HepG2 (cell line): Measurements from ENCODE around the gene UBE2O. TPM values are rescaled to one million over a fixed set of nuclear protein-coding genes. Genes with fewer than 3 reads are reported as not detected.

ENCODE experiments used
- MIER2 ChIP-seq: IDR thresholded peaks from 2 replicates; pipeline ENCODE4 v1.6.1; 2016; ENCODE audit warnings: missing biosample characterization, missing genetic modification reagents
- SP2 ChIP-seq: sonication (generic); formaldehyde crosslinking; IDR thresholded peaks from 2 replicates; pipeline ENCODE4 v1.5.1; 2020; ENCODE audit warnings: mild to moderate bottlenecking, missing genetic modification reagents
- STAT5B ChIP-seq: sonication (generic); formaldehyde crosslinking; IDR thresholded peaks from 2 replicates; pipeline ENCODE4 v1.4.0; 2020; ENCODE audit warnings: missing genetic modification reagents
- TCF7 ChIP-seq: sonication (generic); IDR thresholded peaks from 2 replicates; pipeline ENCODE4 v1.6.1; 2016; ENCODE audit warnings: antibody characterized with exemption, low read depth
- ZNF446 ChIP-seq: sonication (generic); formaldehyde crosslinking; IDR thresholded peaks from 2 replicates; pipeline ENCODE4 v1.5.0; 2020; ENCODE audit warnings: mild to moderate bottlenecking, missing genetic modification reagents
- ZSCAN21 ChIP-seq: sonication (generic); formaldehyde crosslinking; IDR thresholded peaks from 2 replicates; pipeline ENCODE4 v1.8.0; 2022; ENCODE audit warnings: mild to moderate bottlenecking, missing genetic modification reagents, moderate library complexity, borderline replicate concordance
- ZSCAN30 ChIP-seq: sonication (generic); formaldehyde crosslinking; IDR thresholded peaks from 2 replicates; pipeline ENCODE4 v1.5.0; 2020; ENCODE audit warnings: mild to moderate bottlenecking, missing genetic modification reagents
- polyA plus RNA-seq, 8 experiments: library from polyadenylated mRNA; depleted of rRNA in 3 of 8; stranded (reverse) in 7 of 8; unstranded in 1 of 8; fragments of >200 nt; fragmentation: Illumina TruSeq in 4 of 8; extraction: Trizol in 4 of 8; gene quantifications; 2 replicates each; pipeline versions ENCODE4 v1.2.1 to v1.2.3, GENCODE V29; 2011 to 2016; ENCODE audit warnings: low read depth in 4 of 8, missing spikeins in 1 of 8, mixed read lengths in 1 of 8; ENCODE audit not compliant: insufficient read depth in 1 of 8
- total RNA-seq, 5 experiments: library from RNA; depleted of rRNA; stranded (reverse); fragments of >200 nt; fragmentation: Illumina TruSeq; extraction: Trizol; gene quantifications; 2 replicates each; pipeline ENCODE4 v1.2.3, GENCODE V29; 2016; ENCODE audit warnings: low read depth in 1 of 5
- TF ChIP-seq, protein P1 (sequence below): sonication (generic); formaldehyde crosslinking; IDR thresholded peaks from one replicate; pipeline ENCODE4 v1.5.1; 2020; ENCODE audit warnings: mild to moderate bottlenecking, missing genetic modification reagents; ENCODE audit errors: not compliant biosample characterization
- TF ChIP-seq, protein P2 (sequence below): sonication (generic); formaldehyde crosslinking; IDR thresholded peaks from 2 replicates; pipeline ENCODE4 v1.8.1; 2023; ENCODE audit warnings: mild to moderate bottlenecking, missing genetic modification reagents, borderline replicate concordance
- TF ChIP-seq, protein P3 (sequence below): sonication (generic); formaldehyde crosslinking; conservative IDR thresholded peaks from 2 replicates; pipeline ENCODE4 v1.8.0; 2022; ENCODE audit warnings: mild to moderate bottlenecking, moderate library complexity, missing genetic modification reagents
- TF ChIP-seq, protein P4 (sequence below): sonication (generic); formaldehyde crosslinking; IDR thresholded peaks from 2 replicates; pipeline ENCODE4 v1.5.0; 2020; ENCODE audit warnings: mild to moderate bottlenecking, missing genetic modification reagents
- TF ChIP-seq, protein P5 (sequence below): sonication (generic); formaldehyde crosslinking; IDR thresholded peaks from 2 replicates; pipeline ENCODE4 v1.4.0; 2020; ENCODE audit warnings: mild to moderate bottlenecking, missing genetic modification reagents
- TF ChIP-seq, protein P6 (sequence below): sonication (generic); formaldehyde crosslinking; IDR thresholded peaks from 2 replicates; pipeline ENCODE4 v1.8.0; 2022; ENCODE audit warnings: low read depth, missing genetic modification reagents

Gene UBE2O
- total and polyA plus RNA-seq, 2 of the 13 experiments (the other 11 are each of a cell fraction or from before 2014, with no cell fraction given): 21.5 to 23.5 TPM

DNA sequence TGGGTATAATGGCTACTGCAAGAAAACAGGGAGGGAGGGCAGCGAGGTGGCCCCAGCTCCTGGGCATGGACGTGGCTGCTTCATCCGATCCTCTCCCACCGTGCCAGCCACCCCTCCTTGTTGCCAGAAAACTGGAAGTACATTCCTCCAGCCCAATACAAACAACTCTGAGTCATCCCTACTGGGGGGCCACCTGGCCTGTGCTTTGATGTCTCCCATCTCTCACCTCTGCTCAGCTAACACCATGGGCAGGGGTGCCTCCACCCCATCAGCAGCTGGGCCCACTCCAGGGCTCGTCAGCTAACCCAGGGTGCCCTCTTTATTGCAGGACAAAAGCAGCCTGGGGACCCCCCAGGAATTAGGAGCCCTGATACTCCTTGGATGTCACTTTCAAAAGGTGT, 46.3 kb upstream of the UBE2O start (continued):
- TF ChIP-seq, protein P1, sequence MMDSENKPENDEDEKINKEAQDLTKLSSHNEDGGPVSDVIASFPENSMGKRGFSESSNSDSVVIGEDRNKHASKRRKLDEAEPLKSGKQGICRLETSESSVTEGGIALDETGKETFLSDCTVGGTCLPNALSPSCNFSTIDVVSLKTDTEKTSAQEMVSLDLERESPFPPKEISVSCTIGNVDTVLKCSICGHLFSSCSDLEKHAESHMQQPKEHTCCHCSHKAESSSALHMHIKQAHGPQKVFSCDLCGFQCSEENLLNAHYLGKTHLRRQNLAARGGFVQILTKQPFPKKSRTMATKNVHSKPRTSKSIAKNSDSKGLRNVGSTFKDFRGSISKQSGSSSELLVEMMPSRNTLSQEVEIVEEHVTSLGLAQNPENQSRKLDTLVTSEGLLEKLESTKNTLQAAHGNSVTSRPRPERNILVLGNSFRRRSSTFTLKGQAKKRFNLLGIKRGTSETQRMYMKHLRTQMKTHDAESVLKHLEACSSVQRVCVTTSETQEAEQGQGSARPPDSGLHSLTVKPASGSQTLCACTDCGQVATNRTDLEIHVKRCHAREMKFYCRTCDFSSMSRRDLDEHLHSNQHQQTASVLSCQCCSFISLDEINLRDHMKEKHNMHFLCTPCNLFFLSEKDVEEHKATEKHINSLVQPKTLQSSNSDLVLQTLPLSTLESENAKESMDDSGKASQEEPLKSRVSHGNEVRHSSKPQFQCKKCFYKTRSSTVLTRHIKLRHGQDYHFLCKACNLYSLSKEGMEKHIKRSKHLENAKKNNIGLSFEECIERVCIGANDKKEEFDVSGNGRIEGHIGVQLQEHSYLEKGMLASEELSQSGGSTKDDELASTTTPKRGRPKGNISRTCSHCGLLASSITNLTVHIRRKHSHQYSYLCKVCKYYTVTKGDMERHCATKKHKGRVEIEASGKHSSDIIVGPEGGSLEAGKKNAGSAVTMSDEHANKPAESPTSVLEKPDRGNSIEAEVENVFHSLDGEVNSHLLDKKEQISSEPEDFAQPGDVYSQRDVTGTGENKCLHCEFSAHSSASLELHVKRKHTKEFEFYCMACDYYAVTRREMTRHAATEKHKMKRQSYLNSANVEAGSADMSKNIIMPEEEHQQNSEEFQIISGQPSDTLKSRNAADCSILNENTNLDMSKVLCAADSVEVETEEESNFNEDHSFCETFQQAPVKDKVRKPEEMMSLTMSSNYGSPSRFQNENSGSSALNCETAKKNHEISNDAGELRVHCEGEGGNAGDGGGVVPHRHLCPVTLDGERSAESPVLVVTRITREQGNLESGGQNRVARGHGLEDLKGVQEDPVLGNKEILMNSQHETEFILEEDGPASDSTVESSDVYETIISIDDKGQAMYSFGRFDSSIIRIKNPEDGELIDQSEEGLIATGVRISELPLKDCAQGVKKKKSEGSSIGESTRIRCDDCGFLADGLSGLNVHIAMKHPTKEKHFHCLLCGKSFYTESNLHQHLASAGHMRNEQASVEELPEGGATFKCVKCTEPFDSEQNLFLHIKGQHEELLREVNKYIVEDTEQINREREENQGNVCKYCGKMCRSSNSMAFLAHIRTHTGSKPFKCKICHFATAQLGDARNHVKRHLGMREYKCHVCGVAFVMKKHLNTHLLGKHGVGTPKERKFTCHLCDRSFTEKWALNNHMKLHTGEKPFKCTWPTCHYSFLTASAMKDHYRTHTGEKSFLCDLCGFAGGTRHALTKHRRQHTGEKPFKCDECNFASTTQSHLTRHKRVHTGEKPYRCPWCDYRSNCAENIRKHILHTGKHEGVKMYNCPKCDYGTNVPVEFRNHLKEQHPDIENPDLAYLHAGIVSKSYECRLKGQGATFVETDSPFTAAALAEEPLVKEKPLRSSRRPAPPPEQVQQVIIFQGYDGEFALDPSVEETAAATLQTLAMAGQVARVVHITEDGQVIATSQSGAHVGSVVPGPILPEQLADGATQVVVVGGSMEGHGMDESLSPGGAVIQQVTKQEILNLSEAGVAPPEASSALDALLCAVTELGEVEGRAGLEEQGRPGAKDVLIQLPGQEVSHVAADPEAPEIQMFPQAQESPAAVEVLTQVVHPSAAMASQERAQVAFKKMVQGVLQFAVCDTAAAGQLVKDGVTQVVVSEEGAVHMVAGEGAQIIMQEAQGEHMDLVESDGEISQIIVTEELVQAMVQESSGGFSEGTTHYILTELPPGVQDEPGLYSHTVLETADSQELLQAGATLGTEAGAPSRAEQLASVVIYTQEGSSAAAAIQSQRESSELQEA (CRISPR knock-in tag): no peak
- TF ChIP-seq, protein P2, sequence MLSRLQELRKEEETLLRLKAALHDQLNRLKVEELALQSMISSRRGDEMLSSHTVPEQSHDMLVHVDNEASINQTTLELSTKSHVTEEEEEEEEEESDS (CRISPR knock-in tag): no peak
- TF ChIP-seq SP2 (no peak), ZNF446 (CRISPR knock-in tag) (no peak), ZSCAN21 (CRISPR knock-in tag) (0 out of 2 replicates have a peak, but pooled peaks have one; percentile 6), STAT5B (CRISPR knock-in tag) (no peak), MIER2 (CRISPR knock-in tag) (no peak; the same call in 1 of the 2 replicates), ZSCAN30 (CRISPR knock-in tag) (no peak), TCF7 (peak; percentile 98)
- TF ChIP-seq, protein P3, sequence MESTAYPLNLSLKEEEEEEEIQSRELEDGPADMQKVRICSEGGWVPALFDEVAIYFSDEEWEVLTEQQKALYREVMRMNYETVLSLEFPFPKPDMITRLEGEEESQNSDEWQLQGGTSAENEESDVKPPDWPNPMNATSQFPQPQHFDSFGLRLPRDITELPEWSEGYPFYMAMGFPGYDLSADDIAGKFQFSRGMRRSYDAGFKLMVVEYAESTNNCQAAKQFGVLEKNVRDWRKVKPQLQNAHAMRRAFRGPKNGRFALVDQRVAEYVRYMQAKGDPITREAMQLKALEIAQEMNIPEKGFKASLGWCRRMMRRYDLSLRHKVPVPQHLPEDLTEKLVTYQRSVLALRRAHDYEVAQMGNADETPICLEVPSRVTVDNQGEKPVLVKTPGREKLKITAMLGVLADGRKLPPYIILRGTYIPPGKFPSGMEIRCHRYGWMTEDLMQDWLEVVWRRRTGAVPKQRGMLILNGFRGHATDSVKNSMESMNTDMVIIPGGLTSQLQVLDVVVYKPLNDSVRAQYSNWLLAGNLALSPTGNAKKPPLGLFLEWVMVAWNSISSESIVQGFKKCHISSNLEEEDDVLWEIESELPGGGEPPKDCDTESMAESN (CRISPR knock-in tag): peak; percentile 90
- TF ChIP-seq, protein P4, sequence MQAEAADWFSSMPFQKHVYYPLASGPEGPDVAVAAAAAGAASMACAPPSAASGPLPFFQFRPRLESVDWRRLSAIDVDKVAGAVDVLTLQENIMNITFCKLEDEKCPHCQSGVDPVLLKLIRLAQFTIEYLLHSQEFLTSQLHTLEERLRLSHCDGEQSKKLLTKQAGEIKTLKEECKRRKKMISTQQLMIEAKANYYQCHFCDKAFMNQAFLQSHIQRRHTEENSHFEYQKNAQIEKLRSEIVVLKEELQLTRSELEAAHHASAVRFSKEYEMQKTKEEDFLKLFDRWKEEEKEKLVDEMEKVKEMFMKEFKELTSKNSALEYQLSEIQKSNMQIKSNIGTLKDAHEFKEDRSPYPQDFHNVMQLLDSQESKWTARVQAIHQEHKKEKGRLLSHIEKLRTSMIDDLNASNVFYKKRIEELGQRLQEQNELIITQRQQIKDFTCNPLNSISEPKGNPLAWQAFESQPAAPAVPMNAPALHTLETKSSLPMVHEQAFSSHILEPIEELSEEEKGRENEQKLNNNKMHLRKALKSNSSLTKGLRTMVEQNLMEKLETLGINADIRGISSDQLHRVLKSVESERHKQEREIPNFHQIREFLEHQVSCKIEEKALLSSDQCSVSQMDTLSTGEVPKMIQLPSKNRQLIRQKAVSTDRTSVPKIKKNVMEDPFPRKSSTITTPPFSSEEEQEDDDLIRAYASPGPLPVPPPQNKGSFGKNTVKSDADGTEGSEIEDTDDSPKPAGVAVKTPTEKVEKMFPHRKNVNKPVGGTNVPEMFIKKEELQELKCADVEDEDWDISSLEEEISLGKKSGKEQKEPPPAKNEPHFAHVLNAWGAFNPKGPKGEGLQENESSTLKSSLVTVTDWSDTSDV: 0 out of 2 replicates have a peak, but pooled peaks have one; percentile 43
- TF ChIP-seq, protein P5, sequence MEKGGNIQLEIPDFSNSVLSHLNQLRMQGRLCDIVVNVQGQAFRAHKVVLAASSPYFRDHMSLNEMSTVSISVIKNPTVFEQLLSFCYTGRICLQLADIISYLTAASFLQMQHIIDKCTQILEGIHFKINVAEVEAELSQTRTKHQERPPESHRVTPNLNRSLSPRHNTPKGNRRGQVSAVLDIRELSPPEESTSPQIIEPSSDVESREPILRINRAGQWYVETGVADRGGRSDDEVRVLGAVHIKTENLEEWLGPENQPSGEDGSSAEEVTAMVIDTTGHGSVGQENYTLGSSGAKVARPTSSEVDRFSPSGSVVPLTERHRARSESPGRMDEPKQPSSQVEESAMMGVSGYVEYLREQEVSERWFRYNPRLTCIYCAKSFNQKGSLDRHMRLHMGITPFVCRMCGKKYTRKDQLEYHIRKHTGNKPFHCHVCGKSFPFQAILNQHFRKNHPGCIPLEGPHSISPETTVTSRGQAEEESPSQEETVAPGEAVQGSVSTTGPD: peak; percentile 82
- TF ChIP-seq, protein P6, sequence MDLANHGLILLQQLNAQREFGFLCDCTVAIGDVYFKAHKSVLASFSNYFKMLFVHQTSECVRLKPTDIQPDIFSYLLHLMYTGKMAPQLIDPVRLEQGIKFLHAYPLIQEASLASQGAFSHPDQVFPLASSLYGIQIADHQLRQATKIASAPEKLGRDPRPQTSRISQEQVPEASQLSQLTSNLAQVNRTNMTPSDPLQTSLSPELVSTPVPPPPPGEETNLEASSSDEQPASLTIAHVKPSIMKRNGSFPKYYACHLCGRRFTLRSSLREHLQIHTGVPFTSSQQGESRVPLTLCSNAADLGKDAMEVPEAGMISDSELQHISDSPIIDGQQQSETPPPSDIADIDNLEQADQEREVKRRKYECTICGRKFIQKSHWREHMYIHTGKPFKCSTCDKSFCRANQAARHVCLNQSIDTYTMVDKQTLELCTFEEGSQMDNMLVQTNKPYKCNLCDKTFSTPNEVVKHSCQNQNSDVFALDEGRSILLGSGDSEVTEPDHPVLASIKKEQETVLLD (CRISPR knock-in tag): no peak
